DND-41 (cell line): ENCODE measurements around the gene DYNLT2B.

Experiments used
- ATAC-seq: fragments of 200-7000 bp; cut with Tn5 transposase; 3 replicates; pipeline ENCODE4 v1.9.1; 2021; ENCODE audit warnings: low read depth; ENCODE audit not compliant: insufficient read depth
- DNase-seq: peaks from one replicate; pipeline ENCODE4 v3.0.0-alpha.2; 2020
- H2AFZ ChIP-seq: 2 replicates; pipeline ENCODE4 v1.6.0; 2012; ENCODE audit warnings: low read depth, low read length
- H3K27ac ChIP-seq: 2 replicates; pipeline ENCODE4 v1.5.1; 2012; ENCODE audit warnings: low read length, inconsistent platforms
- H3K27me3 ChIP-seq: fragments of 200-600 bp; sonication (generic); 2 replicates; pipeline ENCODE4 v1.6.0; 2012; ENCODE audit warnings: low read length, mild to moderate bottlenecking, inconsistent platforms; ENCODE audit not compliant: insufficient read depth, poor library complexity
- H3K36me3 ChIP-seq: 2 replicates; pipeline ENCODE4 v1.5.1; 2012; ENCODE audit warnings: low read length, inconsistent platforms; ENCODE audit not compliant: insufficient read depth
- H3K4me1 ChIP-seq: 2 replicates; pipeline ENCODE4 v1.5.1; 2012; ENCODE audit warnings: mild to moderate bottlenecking, low read length; ENCODE audit not compliant: insufficient read depth
- H3K4me2 ChIP-seq: 2 replicates; pipeline ENCODE4 v1.6.0; 2012; ENCODE audit warnings: mild to moderate bottlenecking, moderate library complexity, low read length, inconsistent platforms; ENCODE audit not compliant: insufficient read depth
- H3K4me3 ChIP-seq, 2 experiments: fragments of 200-600 bp in 1 of 2; shearing (Covaris generic) in 1 of 2; 2 replicates each; pipeline ENCODE4 v1.5.1; 2012 to 2016; ENCODE audit warnings: inconsistent platforms in 2 of 2, low read length in 2 of 2, mild to moderate bottlenecking in 2 of 2, low read depth in 1 of 2, moderate library complexity in 1 of 2
- H3K79me2 ChIP-seq: 2 replicates; pipeline ENCODE4 v1.6.0; 2012; ENCODE audit warnings: low read length, inconsistent platforms; ENCODE audit not compliant: insufficient read depth
- H3K9ac ChIP-seq: 2 replicates; pipeline ENCODE4 v1.6.0; 2012; ENCODE audit warnings: low read depth, mild to moderate bottlenecking, inconsistent platforms, low read length, moderate library complexity
- H3K9me3 ChIP-seq: 2 replicates; pipeline ENCODE4 v1.5.1; 2012; ENCODE audit warnings: low read length, moderate library complexity, mild to moderate bottlenecking, inconsistent platforms; ENCODE audit not compliant: insufficient read depth, severe bottlenecking
- H4K20me1 ChIP-seq: 2 replicates; pipeline ENCODE4 v1.6.0; 2012; ENCODE audit warnings: low read length; ENCODE audit not compliant: insufficient read depth
- CTCF ChIP-seq: IDR thresholded peaks from 2 replicates; pipeline ENCODE4 v1.5.1; 2012; ENCODE audit warnings: borderline replicate concordance, low read length, moderate library complexity, mild to moderate bottlenecking; ENCODE audit not compliant: poor library complexity, severe bottlenecking; ENCODE audit errors: extremely low read depth
- EZH2 ChIP-seq: IDR thresholded peaks from 3 replicates; pipeline ENCODE4 v1.6.1; 2012; ENCODE audit warnings: borderline replicate concordance, low read depth, mild to moderate bottlenecking, moderate library complexity, low read length, inconsistent platforms; ENCODE audit not compliant: severe bottlenecking

DYNLT2B gene

GRCh38 chr3:196341137-196341536, 23.1 kb upstream of the DYNLT2B start:
- no peak for DNase-seq
- no peaks in the 10 kb centered on the region for H3K9me3 ChIP-seq
- H3K4me1 ChIP-seq = no peaks in the 10 kb centered on the region
- TF ChIP-seq CTCF (no peak), EZH2 (no peak)
- H3K4me3 ChIP-seq = no peak overlapping the region
- no peaks in the 10 kb centered on the region for H3K27me3 ChIP-seq
- no peaks in the 10 kb centered on the region for H4K20me1 ChIP-seq
- no peak overlapping the region for H3K27ac ChIP-seq
- H3K79me2 ChIP-seq = no peaks in the 10 kb centered on the region
- no peak overlapping the region for H3K9ac ChIP-seq
- H3K4me2 ChIP-seq = no peak overlapping the region
- no peak for ATAC-seq
- H2AFZ ChIP-seq = no peak overlapping the region
- H3K36me3 ChIP-seq = no peaks in the 10 kb centered on the region

- Histone ChIP-seq H4K20me1 (no peaks in the 10 kb centered on the region), H3K9ac (no peak overlapping the region), H3K36me3 (no peaks in the 10 kb centered on the region), H3K27ac (no peak overlapping the region), H2AFZ (no peak overlapping the region), H3K27me3 (no peaks in the 10 kb centered on the region), H3K9me3 (no peaks in the 10 kb centered on the region), H3K79me2 (no peaks in the 10 kb centered on the region), H3K4me3 (no peak overlapping the region), H3K4me2 (no peak overlapping the region), H3K4me1 (no peaks in the 10 kb centered on the region)
- no peak for DNase-seq
- TF ChIP-seq EZH2 (no peak), CTCF (no peak)
- no peak for ATAC-seq
These were observed 22.4 kb upstream of the DYNLT2B start for GRCh38 chr3:196340466-196340865.

GRCh38 chr3:196339493-196340254, 21.6 kb upstream of the DYNLT2B start:
- H3K27ac ChIP-seq = no peak overlapping the region
- no peak for DNase-seq
- no peak overlapping the region for H3K9ac ChIP-seq
- no peak for ATAC-seq
- no peak overlapping the region for H3K4me3 ChIP-seq
- no peaks in the 10 kb centered on the region for H3K27me3 ChIP-seq
- H3K4me1 ChIP-seq = no peaks in the 10 kb centered on the region
- H2AFZ ChIP-seq = no peak overlapping the region
- no peak for TF ChIP-seq EZH2
- no peak for TF ChIP-seq CTCF
- no peaks in the 10 kb centered on the region for H3K36me3 ChIP-seq
- H4K20me1 ChIP-seq = no peaks in the 10 kb centered on the region
- H3K4me2 ChIP-seq = no peak overlapping the region
- H3K79me2 ChIP-seq = no peaks in the 10 kb centered on the region
- no peaks in the 10 kb centered on the region for H3K9me3 ChIP-seq

GRCh38 chr3:196339044-196339443, 21.0 kb upstream of the DYNLT2B start:
- ATAC-seq = no peak
- Histone ChIP-seq H3K9ac (no peak overlapping the region), H3K4me2 (no peak overlapping the region), H3K27me3 (no peaks in the 10 kb centered on the region), H3K79me2 (no peaks in the 10 kb centered on the region), H2AFZ (no peak overlapping the region), H3K36me3 (no peaks in the 10 kb centered on the region), H4K20me1 (no peaks in the 10 kb centered on the region), H3K27ac (no peak overlapping the region), H3K9me3 (no peaks in the 10 kb centered on the region), H3K4me3 (no peak overlapping the region), H3K4me1 (no peaks in the 10 kb centered on the region)
- DNase-seq = no peak
- TF ChIP-seq CTCF (no peak), EZH2 (no peak)
